ENCODE results near the gene LZTR1.

GRCh38 chr22:20933910-20934309 lies 48.2 kb upstream of the LZTR1 start:
- TF ChIP-seq CTCF (IDR thresholded peaks at IDR 0.05) (no peak), POLR2A (IDR thresholded peaks at IDR 0.05) (no peak)

All from heart left ventricle (tissue), 13 donors.